GM21526 (cell line): ENCODE data around the gene SLC13A2.
"Not testable (repeated sequence)": the region's sequence is repeated elsewhere in the genome, so short reads cannot be mapped to it uniquely, and the experiment has no call there.

ENCODE experiments used
- ATAC-seq: cut with Tn5 transposase; IDR thresholded peaks from one replicate; pipeline ENCODE4 v1.9.1; 2021; ENCODE audit warnings: moderate library complexity; ENCODE audit not compliant: unreplicated experiment, low FRiP score

The SLC13A2 gene

DNA sequence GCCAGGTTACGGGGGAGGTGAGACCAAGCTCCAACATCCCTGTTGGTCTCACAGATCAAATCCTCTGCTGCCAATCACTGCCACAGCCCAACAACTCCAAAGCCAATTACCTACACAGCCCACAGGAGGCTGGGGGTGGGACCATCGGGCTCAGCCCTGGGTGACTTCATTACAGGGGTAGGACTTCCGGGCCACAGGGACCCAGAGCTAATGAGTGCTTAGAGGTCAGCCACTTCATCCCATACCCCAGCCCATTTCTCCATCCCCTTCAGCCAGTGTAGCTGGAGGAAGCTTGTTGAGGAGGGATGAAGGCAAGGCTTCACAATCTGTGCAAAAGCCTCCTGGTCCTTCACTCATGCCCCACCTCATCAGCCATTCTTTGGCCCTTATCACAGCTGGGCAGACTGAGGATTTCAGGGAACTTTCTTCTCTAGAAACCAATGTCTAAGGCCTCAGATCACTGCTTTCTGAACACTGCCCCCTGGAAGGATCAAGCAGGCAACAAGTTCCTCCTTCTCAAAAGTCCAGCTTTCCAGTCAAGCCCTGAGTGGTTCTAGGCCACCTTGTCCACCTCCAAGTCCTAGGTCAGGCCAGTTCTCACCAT is 38.5 kb downstream of the SLC13A2 start:
- ATAC-seq, result no peak

DNA sequence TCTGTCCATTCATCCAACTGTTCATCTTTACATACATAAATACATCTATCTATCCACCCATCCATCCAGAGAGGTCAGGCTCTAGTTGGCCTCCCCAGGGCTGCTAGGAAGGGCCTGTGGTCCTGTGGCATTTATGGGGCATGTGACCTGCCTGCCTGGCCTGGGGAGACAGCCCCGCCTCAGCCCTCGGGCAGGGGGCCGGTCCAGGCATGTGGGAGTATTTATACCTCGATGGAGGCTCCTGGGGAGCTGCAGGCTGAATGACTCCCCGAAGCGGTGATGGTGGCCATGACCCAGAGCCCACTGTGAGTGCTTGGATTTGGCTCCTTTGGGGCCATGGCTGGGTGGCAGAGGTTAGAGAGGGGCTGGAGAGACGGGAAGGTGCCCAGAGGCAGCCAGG is 40.0 kb downstream of the SLC13A2 start:
- no peak for ATAC-seq

DNA sequence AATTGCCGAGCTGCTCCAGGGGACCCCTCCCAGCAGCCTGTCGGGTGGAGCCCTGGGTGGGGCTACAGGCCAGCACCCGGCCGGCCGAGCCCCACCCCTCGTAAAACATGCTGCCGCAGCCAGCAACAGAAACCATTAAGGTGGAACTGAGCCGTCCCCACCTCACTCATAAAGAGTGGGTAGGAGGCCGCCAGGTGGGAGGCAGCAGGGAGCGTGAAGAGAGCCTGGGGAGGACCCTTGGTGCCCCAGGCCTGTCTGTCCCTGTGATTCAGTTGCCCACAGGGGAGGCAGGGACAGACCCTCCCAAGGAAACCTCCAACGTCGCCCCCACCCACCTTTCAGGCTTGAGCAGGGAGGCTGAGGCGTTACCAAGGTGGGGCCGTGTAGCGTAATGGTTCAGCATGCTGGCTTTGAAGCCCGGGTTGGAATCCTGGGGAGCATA is 41.1 kb downstream of the SLC13A2 start:
- ATAC-seq, result no peak

GRCh38 chr17:28515518-28515917 is 42.1 kb downstream of the SLC13A2 start:
- no peak for ATAC-seq

DNA sequence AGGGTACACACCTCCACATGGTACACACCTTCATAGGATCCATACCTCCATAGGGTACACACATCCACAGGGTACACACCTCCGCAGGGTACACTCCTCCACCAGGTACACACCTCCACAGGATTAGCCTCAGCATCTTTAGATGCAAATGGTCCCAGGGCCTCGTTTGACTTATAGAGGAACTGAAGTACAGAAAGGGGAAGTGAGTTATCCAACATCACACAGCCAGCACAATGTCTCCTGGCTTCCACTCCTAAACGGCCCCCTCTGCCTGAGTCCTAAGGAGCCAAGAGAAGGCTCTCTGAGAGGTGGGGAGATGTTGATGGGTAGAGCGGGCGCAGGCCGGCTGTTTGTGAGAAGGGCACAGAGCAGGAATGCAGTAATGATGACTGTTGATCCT is 44.7 kb downstream of the SLC13A2 start:
- ATAC-seq, result no peak

DNA sequence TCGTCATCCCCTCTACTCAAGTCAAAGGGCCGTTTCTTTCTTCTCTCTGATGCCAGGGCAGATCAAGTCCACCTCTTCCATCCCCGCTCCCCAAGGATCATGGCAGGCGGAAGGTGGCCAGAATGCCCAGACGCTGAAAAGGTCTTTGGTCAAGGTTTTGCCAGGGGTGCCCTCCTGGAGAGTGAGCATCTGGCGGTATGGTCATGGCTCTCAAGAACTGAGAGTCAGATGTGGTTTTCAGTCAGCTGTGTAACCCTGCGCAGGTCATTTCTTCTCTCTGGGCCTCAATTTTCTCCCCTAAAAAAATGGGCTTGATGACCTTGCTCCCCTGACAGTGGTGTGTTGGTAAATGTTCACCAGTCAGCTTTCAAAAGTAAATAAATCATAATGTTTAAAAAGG is 45.1 kb downstream of the SLC13A2 start:
- ATAC-seq, result no peak

DNA sequence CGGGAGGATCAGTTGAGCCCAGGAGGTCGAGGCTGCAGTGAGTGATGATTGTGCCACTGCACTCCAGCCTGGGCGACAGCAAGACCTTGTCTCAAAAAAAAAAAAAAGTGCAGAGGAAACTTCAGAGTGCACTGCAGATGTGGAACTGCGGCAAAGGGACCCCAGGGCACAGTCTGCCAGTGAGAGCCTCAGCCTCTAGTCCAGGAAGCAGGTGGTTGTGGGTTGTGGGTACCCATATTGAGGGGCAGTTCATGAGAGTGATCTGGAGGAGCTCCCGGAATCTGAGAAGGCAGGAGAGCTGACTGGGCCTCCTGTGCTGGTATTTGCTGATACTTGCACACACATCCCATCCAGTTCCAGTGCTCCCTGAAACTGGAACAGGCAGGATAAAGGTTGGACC is 45.8 kb downstream of the SLC13A2 start:
- ATAC-seq, result no peak

- ATAC-seq, result no peak
These were observed 47.2 kb downstream of the SLC13A2 start for GRCh38 chr17:28520687-28521086.

- ATAC-seq, result no peak
These were observed 48.1 kb downstream of the SLC13A2 start for GRCh38 chr17:28521311-28522085.

GRCh38 chr17:28522281-28522680 is 48.8 kb downstream of the SLC13A2 start:
- ATAC-seq, result not testable (repeated sequence)

DNA sequence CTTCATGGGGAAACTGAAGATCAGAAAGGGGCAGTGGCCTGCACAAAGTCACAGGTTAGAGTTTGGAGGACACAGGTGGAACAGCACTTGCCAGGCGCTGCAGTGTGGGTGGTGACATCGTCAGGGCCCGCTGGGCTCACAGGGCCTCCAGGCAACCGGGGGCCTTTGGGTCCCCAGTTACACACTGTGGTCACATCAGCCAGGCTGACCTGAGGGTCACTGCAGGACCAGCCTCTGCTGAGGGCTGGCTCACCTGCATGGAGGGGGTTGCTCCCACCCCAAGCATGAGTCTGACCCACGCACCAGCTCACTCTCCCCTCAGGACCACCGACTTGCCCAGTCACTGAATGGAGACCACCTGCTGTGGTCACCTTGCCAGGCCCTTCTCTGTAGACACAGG is 49.7 kb downstream of the SLC13A2 start:
- no peak for ATAC-seq

DNA sequence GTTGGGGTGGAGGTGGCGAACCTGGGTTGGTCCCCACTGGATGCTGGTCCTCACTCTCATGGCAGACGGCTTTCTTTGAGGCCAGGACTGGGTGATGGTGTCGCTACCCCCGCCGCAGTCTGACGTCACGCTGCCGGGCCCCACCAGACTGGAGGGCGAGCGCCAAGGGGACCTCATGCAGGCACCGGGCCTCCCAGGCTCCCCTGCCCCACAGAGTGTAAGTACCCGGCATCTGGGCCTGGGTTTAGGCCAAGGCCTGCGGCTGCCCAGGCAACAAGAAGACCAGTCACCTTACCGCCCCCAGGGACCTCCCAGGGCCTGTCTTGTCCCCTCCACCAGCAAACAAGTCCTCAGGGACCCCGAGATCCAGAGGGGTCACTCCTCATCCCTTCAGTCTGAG is 50.4 kb downstream of the SLC13A2 start:
- no peak for ATAC-seq

DNA sequence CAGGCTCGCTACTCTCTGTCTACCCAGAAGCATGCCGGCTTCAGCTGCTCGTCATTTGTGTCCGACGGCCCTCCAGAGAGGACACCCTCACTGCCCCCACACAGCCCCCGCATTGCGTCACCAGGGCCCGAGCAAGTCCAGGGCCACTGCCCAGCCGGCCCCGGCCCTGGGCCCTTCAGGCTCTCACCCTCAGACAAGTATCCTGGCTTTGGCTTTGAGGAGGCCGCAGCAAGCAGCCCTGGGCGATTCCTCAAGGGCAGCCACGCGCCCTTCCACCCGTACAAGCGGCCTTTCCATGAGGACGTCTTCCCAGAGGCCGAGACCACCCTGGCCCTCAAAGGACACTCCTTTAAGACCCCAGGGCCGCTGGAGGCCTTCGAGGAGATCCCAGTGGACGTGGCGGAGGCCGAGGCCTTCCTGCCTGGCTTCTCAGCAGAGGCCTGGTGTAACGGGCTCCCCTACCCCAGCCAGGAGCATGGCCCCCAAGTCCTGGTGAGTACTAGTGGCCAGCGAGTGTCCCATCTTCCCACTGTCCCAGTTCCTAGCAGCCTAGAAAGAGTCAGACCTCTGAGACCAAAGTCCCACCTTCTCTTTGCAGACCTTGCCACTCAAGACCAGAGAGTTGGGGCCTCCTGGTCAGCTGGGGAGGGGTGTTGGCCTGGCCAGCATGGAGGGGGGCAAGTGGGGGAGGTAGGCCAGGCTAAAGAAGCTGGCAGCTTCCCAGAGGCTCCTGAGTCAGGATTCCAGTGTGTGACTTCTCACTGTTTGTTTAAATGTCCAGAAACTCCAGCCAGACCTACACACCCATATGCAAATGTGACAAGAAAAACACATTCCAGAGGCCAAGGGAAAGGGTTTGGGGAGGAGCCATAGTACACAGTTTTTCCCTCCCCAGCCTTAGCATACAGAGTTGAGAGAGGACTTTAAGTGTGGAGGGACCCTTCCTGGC is 51.3 kb downstream of the SLC13A2 start:
- ATAC-seq, result no peak

- ATAC-seq, result no peak
These were observed 52.9 kb downstream of the SLC13A2 start for GRCh38 chr17:28526381-28526780.

GRCh38 chr17:28527181-28527681 is 53.8 kb downstream of the SLC13A2 start:
- ATAC-seq, result no peak

DNA sequence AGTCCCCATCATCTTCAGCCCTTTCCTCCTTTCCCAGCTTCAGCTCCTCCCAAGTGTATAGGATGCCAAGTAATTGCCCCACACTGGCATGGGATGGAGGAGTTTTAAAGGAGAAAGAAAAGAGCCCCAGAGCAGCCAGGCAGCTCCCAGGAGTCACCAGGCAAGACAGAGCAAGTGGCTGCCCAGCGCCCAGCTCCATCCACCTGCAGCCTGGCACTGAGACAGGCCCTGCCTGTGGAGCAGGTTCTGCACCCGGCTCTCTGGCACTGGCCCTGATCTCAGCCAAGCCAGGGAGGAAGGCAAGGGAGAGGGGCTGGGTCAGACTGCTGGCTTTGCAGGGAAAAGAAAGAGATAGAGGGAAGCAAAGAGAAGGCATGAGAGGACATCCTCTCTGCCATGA is 54.4 kb downstream of the SLC13A2 start:
- ATAC-seq, result no peak

DNA sequence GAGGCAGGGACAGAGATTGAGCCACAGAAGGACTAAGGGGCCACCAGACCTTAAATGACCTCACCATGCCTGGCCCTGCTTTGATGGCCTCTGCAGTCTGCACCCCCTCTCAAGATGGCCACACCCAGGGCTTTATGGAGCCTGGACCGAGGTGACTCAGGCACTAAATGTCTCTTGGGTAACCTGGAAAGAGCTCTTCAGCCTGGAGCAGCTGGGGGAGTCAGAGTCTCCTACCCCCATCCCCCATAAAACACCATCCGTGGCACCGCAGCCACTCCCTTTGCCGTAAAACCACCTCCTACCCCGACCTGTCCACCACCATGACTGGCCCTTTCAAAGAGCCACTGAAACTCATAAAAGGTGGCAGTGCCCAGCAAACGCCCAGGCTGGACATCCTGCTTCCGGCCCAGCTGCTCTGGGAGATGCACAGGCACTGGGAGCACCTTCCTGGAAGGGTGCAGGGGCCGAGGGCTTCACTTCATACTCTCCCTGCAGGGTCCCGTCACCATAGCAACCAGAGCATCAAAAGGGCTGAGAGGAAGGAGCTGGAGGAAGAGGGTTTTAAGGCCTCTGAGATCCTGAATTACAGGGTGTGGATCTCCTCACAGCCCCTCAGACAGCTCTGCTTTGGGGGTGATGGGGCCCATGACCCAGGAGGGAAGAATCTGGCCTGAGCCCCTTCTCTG is 55.0 kb downstream of the SLC13A2 start:
- ATAC-seq, result no peak

DNA sequence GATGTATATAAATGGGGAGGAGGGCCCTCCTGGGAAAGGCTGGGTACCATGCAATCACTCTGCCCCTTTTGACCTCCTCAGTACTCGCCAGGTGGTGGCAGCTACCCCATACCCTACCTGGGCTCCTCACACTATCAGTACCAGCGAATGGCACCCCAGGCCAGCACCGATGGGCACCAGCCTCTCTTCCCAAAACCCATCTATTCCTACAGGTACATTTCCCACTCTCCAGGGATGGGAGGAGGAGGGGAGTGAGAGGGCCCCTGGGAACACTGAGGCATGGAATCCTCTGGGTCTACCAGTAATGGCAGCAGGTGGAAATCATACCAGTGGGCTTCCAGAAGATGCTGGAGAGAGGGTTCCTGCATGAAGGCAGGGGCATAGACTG is 55.6 kb downstream of the SLC13A2 start:
- ATAC-seq, result no peak

DNA sequence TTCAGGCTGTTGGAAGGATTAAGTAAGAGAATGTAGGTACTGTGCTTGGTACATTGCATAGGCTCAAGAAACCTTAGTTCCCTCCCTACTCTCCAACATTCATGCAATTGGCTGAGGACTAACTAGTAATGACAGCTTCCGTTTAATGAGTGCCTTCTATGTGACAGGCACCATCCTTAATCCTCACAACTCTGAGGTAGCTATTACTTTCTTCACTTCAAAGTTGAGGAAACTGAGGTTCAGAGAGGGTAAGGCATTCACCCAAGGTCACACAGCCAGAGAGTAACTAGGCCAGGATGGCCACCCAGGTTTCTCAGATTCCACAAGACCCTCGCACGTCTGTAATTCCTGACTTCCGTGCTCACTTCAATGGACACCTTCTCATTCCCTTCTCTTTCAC is 56.8 kb downstream of the SLC13A2 start:
- no peak for ATAC-seq

- no peak for ATAC-seq
These were observed 57.5 kb downstream of the SLC13A2 start for GRCh38 chr17:28530926-28531325.
